Spinal cord (tissue), 10 donors: ENCODE measurements around the gene TMEM179B. TPM values are rescaled to one million over a fixed set of nuclear protein-coding genes. Genes with fewer than 3 reads are reported as not detected.
A peak's percentile ranks its signal among the peaks of the same experiment; 100 is the strongest.

Source experiments
- DNase-seq, 6 donors: peaks; one replicate each; pipeline versions ENCODE4 v3.0.0 to v3.0.0-alpha.2; 2013 to 2015; ENCODE audit warnings: low spot score in 6 of 6, low read depth in 4 of 6
- H3K27ac ChIP-seq: one replicate; pipeline ENCODE4 v1.5.1; 2013; ENCODE audit warnings: low read depth, low read length, control low read depth
- H3K27me3 ChIP-seq: one replicate; pipeline ENCODE4 v1.6.1; 2013; ENCODE audit warnings: low read length; ENCODE audit not compliant: control insufficient read depth, insufficient read depth
- H3K36me3 ChIP-seq: one replicate; pipeline ENCODE4 v1.6.1; 2013; ENCODE audit warnings: low read length; ENCODE audit not compliant: control insufficient read depth, insufficient read depth
- H3K4me1 ChIP-seq: one replicate; pipeline ENCODE4 v1.6.1; 2013; ENCODE audit warnings: low read length; ENCODE audit not compliant: control insufficient read depth, insufficient read depth
- H3K4me3 ChIP-seq: one replicate; pipeline ENCODE4 v1.5.1; 2013; ENCODE audit warnings: low read depth, low read length, control low read depth
- H3K9me3 ChIP-seq: one replicate; pipeline ENCODE4 v1.6.1; 2013; ENCODE audit warnings: low read length; ENCODE audit not compliant: control insufficient read depth, insufficient read depth
- WGBS: methylation state at CpG from one replicate; pipeline ENCODE4 v1.1.5; 2013; ENCODE audit warnings: missing lambda C conversion rate; ENCODE audit not compliant: insufficient coverage; 5-methylcytosine and 5-hydroxymethylcytosine counted together
- polyA plus RNA-seq, 2 donors: library from polyadenylated mRNA; unstranded; fragments of 120-200 nt; gene quantifications; one replicate each; pipeline ENCODE4 v1.2.1, GENCODE V29; 2013; ENCODE audit not compliant: insufficient read length in 2 of 2
- total RNA-seq, 2 donors: library from RNA; depleted of rRNA in 1 of 2; stranded (reverse); fragments of 120-200 nt in 1 of 2; fragments of >200 nt in 1 of 2; gene quantifications; one replicate each; pipeline versions ENCODE4 v1.2.3 to v1.2.4, GENCODE V29; 2013 to 2014
- donor health status: healthy.

Gene TMEM179B
- total and polyA plus RNA-seq, 4 donors, result 22.7 to 57.9 (median 50.6) TPM

DNA sequence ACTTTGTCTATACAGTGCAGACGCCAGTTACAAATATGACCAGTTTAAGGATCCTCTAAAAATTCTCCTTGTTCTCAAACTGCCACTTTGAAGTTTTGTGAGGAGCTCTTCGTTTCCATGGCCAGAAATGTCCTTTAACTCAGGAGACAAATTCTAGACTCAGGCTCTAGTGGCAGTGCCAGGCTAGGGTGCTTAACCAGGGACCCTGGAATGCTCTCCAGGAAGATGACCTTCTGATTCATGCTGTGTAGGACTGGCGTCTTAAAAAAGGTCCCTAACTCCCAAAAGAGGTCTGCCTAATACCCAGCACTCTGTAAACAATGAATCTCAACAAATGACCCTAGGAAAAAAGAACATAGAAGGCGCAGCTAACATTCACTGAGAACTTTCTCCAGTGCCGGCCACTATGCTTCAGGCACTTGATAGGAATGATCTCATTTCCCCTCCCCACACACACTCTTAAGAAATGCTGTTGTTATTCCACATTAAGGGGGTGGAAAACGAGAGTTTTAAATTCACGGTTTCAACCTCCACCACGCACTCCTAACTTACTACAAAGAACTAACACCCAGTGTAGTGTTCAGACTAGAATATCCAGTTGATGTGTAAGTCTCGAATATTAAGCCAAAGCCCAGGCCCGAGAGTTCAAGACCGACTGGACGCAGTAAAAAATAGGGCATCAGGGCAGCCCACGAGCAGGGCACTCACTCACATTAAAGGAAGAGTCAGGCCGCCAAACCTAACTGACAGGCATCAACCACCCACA is 17.3 kb downstream of the TMEM179B start:
- peak overlapping the region; percentile 87 for H3K27ac ChIP-seq
- no peaks in the 10 kb centered on the region for H3K27me3 ChIP-seq
- no peaks in the 10 kb centered on the region for H3K9me3 ChIP-seq
- peaks cover 7% of the 10 kb centered on the region for H3K4me1 ChIP-seq
- H3K4me3 ChIP-seq, result peak overlapping the region; percentile 90
- 6% methylated on average over 10 of the region's 14 CpGs for WGBS
- peak in 1 of 6 donors; percentile 31 for DNase-seq
- H3K36me3 ChIP-seq, result peaks cover 46% of the 10 kb centered on the region

DNA sequence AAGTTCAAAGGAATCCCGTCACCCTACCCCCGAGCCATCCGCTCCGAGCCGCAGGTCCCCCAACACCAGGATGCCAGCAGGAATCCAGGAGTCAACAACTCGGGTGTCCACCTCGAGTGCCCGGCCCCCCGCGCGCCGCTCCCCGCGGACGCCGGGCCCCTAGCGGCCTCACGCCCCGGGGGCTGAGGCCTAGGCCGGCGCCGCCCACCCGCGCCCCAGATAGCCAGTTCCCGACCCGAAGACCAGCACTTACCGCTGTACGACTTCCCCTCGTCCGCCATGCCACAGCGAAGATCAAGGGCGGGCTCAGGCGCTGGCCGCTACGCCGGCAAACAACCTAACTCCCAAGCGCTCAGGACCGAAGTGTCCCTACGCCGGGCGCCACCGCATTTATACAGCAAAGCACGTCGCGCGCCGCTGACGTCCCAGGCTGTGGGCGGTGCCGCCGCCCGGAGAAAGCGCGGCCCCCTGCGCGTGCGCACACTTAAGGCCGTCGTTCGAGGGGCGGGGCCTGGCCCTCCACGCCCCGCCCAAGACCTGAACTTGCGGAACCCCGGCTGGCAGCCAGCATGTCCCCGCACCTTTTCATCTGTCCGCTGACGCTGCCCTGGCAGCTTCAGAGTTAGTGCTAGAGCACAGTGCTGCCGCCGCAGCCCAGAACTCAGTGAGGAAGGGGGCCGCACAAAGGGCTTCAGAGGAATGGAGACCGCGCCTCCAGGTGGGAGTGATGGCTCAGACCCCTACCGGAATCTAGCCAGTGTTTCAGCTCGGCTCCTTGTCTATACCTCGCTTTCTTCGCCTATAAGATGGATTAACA is 18.1 kb downstream of the TMEM179B start, which contains the start of gene NXF1:
Gene NXF1 (minus strand): TSS at position 365 of the 817 bp plus-strand sequence. CDS start 84 bp downstream, at position 281.
- Histone ChIP-seq H3K4me1 (peaks cover 7% of the 10 kb centered on the region), H3K27ac (peak within 1 kb of the TSS; percentile 87), H3K36me3 (peaks cover 43% of the 10 kb centered on the region), H3K27me3 (no peaks in the 10 kb centered on the region), H3K4me3 (peak within 1 kb of the TSS; percentile 90), H3K9me3 (no peaks in the 10 kb centered on the region)
- DNase-seq, result peak; percentile 86 to 98 (median 92)
- under 1% methylated on average over 76 of the region's 77 CpGs for WGBS

DNA sequence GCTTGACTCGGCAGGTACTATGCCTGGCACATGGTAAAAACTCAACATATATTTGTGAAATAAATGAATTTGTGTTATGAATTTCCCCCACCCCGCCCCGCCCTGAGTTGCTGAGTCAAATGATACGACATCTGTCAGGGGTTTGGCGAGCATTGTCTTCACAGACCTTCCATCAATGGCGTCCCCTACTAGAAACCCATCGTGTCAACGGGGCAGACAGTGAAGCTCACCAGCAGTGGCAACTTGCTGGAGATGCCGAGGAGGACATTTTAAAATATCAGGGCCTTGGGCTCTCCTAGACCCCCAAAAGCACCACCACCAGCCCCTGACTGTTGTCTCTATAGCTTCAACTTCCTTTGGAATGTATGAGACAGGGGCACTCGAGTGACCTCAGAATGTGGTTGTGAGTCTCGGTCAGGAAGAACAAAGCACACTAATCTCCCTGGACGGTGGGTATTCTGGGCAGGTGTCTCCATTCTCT is 18.8 kb downstream of the TMEM179B start:
- Histone ChIP-seq H3K36me3 (peaks cover 36% of the 10 kb centered on the region), H3K4me1 (peaks cover 7% of the 10 kb centered on the region), H3K4me3 (peak overlapping the region; percentile 90), H3K9me3 (no peaks in the 10 kb centered on the region), H3K27ac (peak overlapping the region; percentile 79), H3K27me3 (no peaks in the 10 kb centered on the region)
- WGBS, result 23% methylated on average over 6 of the region's 12 CpGs
- peak in 1 of 6 donors; percentile 61 for DNase-seq

DNA sequence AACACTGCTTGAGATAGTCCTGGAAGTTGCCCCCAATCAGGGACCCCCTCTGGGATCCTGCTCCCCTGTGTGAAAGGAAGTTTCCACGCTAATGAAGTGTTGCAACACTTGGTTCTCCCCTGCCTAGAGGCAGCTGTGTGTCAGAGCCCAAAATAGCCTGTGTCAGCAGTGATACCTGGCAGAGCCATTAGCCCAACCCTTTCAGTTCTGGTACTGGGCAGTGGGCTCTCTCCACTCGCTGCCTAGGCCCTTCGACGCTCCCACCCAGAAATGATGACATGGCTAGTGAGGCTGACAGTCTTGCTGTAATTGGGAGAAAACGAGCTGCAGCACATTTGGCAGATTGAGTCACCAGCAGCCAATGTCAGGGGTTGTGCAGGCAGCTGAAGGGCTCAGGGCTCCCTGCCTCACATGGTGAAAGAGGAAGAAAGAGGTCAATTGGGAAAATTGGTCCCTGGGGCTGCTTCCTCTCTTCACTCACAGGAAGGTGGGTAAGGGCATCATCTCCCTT is 19.5 kb downstream of the TMEM179B start:
- Histone ChIP-seq H3K36me3 (peaks cover 29% of the 10 kb centered on the region), H3K4me1 (peaks cover 7% of the 10 kb centered on the region), H3K9me3 (no peaks in the 10 kb centered on the region), H3K27me3 (no peaks in the 10 kb centered on the region), H3K27ac (no peak overlapping the region), H3K4me3 (no peak overlapping the region)
- no peak for DNase-seq
- WGBS, result 63% methylated on average over 5 of the region's 5 CpGs

DNA sequence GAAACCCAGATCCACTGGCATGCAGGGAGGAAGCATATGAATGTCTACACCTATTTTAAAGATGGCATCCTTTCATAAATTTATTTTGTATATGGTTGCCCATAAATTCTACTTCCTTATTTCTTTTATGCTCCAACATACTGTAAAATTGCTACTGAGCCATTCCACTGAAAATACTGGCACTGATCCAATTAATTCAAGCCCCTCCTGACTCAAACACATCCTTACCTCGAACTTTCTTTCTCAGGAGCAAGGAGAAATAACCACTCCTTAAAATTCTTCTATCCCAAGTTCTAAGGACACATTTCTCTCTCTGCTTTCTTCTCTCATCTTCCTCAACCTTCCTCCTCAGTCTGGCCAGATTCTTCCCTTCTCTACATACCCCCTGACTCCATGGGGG is 23.5 kb downstream of the TMEM179B start:
- Histone ChIP-seq H3K36me3 (peaks cover 31% of the 10 kb centered on the region), H3K27me3 (no peaks in the 10 kb centered on the region), H3K4me3 (no peak overlapping the region), H3K9me3 (no peaks in the 10 kb centered on the region), H3K27ac (no peak overlapping the region), H3K4me1 (peaks cover 4% of the 10 kb centered on the region)
- 76% methylated on average over 1 of the region's 1 CpG for WGBS
- no peak for DNase-seq

DNA sequence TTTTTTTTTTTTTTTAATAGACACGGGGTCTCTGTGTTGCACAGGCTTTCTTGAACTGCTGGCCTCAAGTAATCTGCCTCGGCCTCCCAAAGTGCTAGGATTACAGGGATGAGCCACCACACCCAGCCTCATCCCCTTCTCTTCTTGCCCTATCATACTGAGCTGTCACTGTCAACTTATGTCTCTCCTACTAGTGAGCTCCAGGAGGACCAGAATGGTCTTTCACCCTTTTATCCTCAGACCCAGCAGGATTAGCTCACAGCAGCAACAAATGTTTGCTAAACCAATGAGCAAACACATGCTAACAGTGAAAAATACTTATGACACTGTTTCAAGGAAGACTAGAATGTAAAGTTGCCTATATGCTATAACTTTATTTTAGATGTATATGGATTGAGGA is 24.5 kb downstream of the TMEM179B start:
- no peaks in the 10 kb centered on the region for H3K27me3 ChIP-seq
- peaks cover 33% of the 10 kb centered on the region for H3K36me3 ChIP-seq
- H3K9me3 ChIP-seq, result no peaks in the 10 kb centered on the region
- WGBS, result 78% methylated on average over 2 of the region's 2 CpGs
- H3K27ac ChIP-seq, result no peak overlapping the region
- DNase-seq, result no peak
- no peak overlapping the region for H3K4me3 ChIP-seq
- no peaks in the 10 kb centered on the region for H3K4me1 ChIP-seq

DNA sequence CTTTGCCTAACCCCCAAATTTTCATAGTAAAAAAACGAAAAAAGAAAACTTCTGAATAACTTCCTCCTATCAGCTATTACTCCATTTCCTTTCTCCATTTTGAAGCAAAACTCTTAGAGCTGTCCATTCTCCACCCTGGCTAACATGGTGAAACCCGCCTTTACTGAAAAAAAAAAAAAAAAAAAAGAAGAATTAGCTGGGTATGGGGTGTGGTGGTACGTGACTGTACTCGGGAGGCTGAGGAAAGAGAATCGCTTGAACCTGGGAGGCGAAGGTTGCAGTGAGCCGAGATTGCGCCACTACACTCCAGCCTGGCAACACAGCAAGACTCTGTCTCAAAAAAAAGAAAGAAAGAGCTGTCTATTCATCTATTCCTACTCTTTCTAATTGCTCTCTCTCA is 29.4 kb downstream of the TMEM179B start:
- no peaks in the 10 kb centered on the region for H3K9me3 ChIP-seq
- no peak overlapping the region for H3K4me3 ChIP-seq
- no peaks in the 10 kb centered on the region for H3K4me1 ChIP-seq
- no peak for DNase-seq
- no peaks in the 10 kb centered on the region for H3K27me3 ChIP-seq
- peaks cover 57% of the 10 kb centered on the region for H3K36me3 ChIP-seq
- H3K27ac ChIP-seq, result no peak overlapping the region
- WGBS, result 90% methylated on average over 4 of the region's 8 CpGs

DNA sequence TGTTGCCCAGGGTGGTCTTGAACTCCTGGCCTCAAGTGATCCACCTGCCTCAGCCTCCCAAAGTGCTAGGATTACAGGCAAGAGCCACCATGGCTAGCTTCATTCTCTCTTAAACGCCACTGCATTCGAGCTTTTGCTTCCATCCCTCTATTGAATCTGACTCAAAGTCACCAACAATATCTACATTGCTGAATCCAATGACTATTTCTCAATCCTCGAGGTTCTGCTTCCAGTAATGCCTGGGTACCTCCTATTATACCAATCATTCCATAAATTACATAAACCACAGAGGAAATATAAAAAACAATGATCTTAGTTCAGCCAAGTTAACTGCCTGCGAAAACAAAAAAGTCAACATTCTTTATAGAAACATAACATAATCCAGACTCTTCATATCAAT is 29.9 kb downstream of the TMEM179B start:
- no peak for DNase-seq
- Histone ChIP-seq H3K27ac (no peak overlapping the region), H3K27me3 (no peaks in the 10 kb centered on the region), H3K4me3 (no peak overlapping the region), H3K9me3 (no peaks in the 10 kb centered on the region), H3K36me3 (peaks cover 63% of the 10 kb centered on the region), H3K4me1 (no peaks in the 10 kb centered on the region)
- 96% methylated on average over 2 of the region's 4 CpGs for WGBS

DNA sequence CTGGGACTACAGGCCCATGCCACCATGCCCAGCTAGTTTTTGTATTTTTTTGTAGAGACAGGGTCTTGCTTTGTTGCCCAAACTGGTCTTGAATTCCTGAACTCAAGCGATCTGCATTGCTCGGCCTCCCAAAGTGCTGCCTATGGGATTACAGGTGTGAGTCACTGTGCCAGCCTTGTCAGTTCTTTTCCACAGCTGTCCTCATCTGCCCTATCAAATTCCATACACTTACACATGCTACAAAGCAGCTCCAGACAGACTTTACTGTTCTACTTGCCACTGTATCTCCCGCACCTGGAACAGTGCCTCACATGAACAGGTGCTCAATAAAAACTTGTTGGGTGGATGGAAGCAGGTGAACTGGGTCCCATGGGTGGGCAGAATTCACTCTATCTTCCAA is 36.5 kb downstream of the TMEM179B start:
- WGBS, result 100% methylated on average over 3 of the region's 3 CpGs
- H3K27ac ChIP-seq, result no peak overlapping the region
- no peak overlapping the region for H3K4me3 ChIP-seq
- peaks cover 82% of the 10 kb centered on the region for H3K36me3 ChIP-seq
- H3K9me3 ChIP-seq, result no peaks in the 10 kb centered on the region
- H3K27me3 ChIP-seq, result no peaks in the 10 kb centered on the region
- DNase-seq, result no peak
- no peaks in the 10 kb centered on the region for H3K4me1 ChIP-seq
